ENCODE measurements around the gene VEGFC. TPM values are rescaled to one million over a fixed set of nuclear protein-coding genes. Genes with fewer than 3 reads are reported as not detected.

Gene VEGFC
- total RNA-seq, 2 experiments from 2014 or later: not detected

DNA sequence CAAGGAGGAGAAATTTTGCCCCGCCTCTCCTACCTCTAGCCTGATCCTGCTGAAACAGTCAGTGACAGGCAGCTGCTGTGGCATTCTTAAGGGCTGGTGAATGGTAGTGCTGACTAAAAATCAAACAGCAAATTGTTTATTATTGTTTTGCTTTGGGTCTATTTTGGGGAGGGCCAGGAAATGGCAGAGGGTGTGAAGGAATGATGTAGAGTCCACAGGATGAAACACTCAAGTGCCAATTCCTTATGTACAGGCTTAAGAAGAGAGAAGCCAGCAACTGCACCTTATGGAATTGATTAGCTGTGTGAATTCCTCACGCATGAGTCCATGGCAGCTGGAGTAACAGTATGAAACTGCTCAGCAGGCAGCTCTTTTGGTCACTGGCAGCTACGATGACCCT lies 39.7 kb downstream of the VEGFC start:
- no peaks in the 10 kb centered on the region for H3K27me3 Mint-ChIP-seq
- POLR2A ChIA-PET: no interaction called here
- no peak for DNase-seq

DNA sequence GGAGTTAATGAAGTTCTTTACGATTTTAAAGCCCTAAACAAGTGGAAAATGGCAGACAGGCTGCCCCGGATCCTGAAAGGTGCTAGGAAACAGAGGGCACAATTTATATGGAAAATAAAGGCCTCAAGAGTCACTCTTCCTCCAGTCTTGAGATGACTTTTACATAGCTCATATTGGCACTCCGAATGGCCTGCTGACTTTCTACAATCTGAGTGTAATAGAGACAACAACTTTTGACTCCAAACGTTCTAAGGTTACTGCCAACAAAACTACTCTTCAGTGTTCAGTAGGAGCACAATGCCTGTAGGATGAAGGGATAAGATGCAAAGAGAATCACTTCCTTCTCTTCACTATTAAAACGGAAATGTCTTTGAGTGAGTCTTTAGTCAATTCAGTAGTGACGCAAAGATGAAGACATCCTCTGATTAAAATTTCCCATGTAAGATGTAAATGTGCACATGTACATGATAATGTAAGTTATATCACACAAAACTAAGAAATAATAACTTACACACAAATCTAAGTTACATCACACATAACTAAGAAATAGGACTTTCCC lies 40.5 kb downstream of the VEGFC start:
- ChIA-PET CTCF (no interaction called here), POLR2A (no interaction called here)
- Mint-ChIP-seq H3K27ac (no peak overlapping the region), H3K9me3 (no peaks in the 10 kb centered on the region), H3K4me3 (no peak overlapping the region), H3K4me1 (ENCODE audit: low read depth) (no peaks in the 10 kb centered on the region), H3K36me3 (ENCODE audit: low read depth) (no peaks in the 10 kb centered on the region), H3K27me3 (no peaks in the 10 kb centered on the region)
- ATAC-seq (no peak), DNase-seq (no peak)
- TF ChIP-seq, protein P1, sequence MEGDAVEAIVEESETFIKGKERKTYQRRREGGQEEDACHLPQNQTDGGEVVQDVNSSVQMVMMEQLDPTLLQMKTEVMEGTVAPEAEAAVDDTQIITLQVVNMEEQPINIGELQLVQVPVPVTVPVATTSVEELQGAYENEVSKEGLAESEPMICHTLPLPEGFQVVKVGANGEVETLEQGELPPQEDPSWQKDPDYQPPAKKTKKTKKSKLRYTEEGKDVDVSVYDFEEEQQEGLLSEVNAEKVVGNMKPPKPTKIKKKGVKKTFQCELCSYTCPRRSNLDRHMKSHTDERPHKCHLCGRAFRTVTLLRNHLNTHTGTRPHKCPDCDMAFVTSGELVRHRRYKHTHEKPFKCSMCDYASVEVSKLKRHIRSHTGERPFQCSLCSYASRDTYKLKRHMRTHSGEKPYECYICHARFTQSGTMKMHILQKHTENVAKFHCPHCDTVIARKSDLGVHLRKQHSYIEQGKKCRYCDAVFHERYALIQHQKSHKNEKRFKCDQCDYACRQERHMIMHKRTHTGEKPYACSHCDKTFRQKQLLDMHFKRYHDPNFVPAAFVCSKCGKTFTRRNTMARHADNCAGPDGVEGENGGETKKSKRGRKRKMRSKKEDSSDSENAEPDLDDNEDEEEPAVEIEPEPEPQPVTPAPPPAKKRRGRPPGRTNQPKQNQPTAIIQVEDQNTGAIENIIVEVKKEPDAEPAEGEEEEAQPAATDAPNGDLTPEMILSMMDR (IDR thresholded peaks at IDR 0.05): no peak
- intact Hi-C loops (cut with micrococcal nuclease): no loop called here

More for the DNA sequence above, 39.7 kb downstream of the VEGFC start:
- H3K36me3 Mint-ChIP-seq (ENCODE audit: low read depth): no peaks in the 10 kb centered on the region
- no peaks in the 10 kb centered on the region for H3K9me3 Mint-ChIP-seq
- intact Hi-C loops (cut with micrococcal nuclease): no loop called here
- no peak overlapping the region for H3K4me3 Mint-ChIP-seq
- CTCF ChIA-PET: no interaction called here
- no peaks in the 10 kb centered on the region for H3K4me1 Mint-ChIP-seq (ENCODE audit: low read depth)
- no peak for ATAC-seq
- TF ChIP-seq, protein P1 (IDR thresholded peaks at IDR 0.05): no peak
- no peak overlapping the region for H3K27ac Mint-ChIP-seq

DNA sequence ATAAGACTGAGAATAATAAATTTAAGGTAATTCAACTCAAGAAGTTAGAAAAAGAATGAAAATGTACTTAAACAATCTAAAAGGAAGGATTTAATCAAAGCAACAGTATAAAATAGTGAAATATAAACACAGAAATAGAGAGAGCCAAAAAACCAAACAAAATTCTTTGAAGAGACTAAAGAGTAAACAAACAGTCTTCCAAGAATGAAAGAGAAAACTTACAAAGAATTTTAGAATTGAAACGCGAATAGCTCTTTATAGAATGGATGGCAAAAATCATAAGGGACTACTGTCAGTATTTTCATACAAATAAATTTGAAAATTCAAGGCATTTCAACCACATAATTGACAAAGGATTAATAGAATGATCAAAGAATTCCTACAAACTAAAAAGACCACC lies 41.7 kb downstream of the VEGFC start:
- Mint-ChIP-seq H3K36me3 (ENCODE audit: low read depth) (no peaks in the 10 kb centered on the region), H3K27me3 (no peaks in the 10 kb centered on the region), H3K27ac (no peak overlapping the region), H3K9me3 (no peaks in the 10 kb centered on the region), H3K4me3 (no peak overlapping the region), H3K4me1 (ENCODE audit: low read depth) (no peaks in the 10 kb centered on the region)
- DNase-seq (no peak), ATAC-seq (no peak)
- POLR2A ChIA-PET: no interaction called here
- TF ChIP-seq, protein P1 (IDR thresholded peaks at IDR 0.05): no peak
- intact Hi-C loops (cut with micrococcal nuclease): no loop called here
- CTCF ChIA-PET: no interaction called here

DNA sequence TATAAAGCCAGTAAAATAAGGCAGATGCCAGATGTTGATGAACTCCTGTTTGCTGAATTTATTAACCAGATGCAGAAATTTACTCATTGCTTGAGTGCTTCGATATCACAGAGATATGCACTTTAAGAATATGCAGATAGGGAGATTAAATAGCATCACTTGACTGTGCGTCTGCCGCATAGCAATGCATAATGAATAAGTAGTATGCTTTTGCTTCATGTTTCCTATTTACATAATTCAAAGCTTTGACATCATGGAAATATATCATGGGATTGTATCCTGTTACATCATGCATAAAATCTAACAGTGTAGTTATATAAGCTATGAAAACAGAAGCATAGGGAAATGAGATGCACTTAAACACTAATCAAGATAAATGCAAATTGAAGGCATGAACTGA lies 45.9 kb downstream of the VEGFC start:
- Mint-ChIP-seq H3K4me3 (no peak overlapping the region), H3K9me3 (no peaks in the 10 kb centered on the region), H3K4me1 (ENCODE audit: low read depth) (no peaks in the 10 kb centered on the region), H3K27ac (no peak overlapping the region), H3K36me3 (ENCODE audit: low read depth) (no peaks in the 10 kb centered on the region), H3K27me3 (no peaks in the 10 kb centered on the region)
- ChIA-PET CTCF (no interaction called here), POLR2A (no interaction called here)
- TF ChIP-seq, protein P1 (IDR thresholded peaks at IDR 0.05): no peak
- intact Hi-C loops (cut with micrococcal nuclease): no loop called here
- DNase-seq (no peak), ATAC-seq (no peak)

DNA sequence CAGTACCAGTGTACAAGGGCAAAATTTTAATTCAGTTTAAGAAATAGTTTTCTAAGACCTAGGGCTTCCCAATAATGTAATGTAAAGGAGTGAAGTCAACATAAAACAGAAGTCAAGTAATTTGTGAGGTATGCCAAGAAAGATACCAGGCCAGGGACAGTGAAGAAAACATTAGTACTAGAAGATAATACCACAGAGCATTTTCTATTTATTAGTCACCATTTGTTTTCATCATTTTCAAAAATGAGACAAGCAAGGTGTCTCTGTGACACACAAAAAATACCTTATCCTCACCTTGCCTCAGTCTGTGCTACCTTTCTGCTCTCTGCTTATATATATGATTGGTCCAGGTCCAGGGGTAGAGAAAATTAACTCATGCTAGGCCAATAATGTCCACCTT lies 46.8 kb downstream of the VEGFC start:
- DNase-seq (no peak), ATAC-seq (no peak)
- ChIA-PET CTCF (no interaction called here), POLR2A (no interaction called here)
- Mint-ChIP-seq H3K4me3 (no peak overlapping the region), H3K27me3 (no peaks in the 10 kb centered on the region), H3K9me3 (no peaks in the 10 kb centered on the region), H3K4me1 (ENCODE audit: low read depth) (no peaks in the 10 kb centered on the region), H3K36me3 (ENCODE audit: low read depth) (no peaks in the 10 kb centered on the region), H3K27ac (no peak overlapping the region)
- intact Hi-C loops (cut with micrococcal nuclease): no loop called here
- TF ChIP-seq, protein P1 (IDR thresholded peaks at IDR 0.05): no peak
